GM18526 (cell line): Measurements from ENCODE around the gene GMDS.

Experiments used
- POLR2A ChIP-seq: IDR thresholded peaks from 3 replicates; pipeline ENCODE4 v1.6.1; 2011; ENCODE audit not compliant: insufficient read length; ENCODE audit errors: extremely low read depth

Gene GMDS

GRCh38 chr6:2222275-2222842 lies 23.0 kb downstream of the GMDS start:
- TF ChIP-seq POLR2A, result no peak

- no peak for TF ChIP-seq POLR2A
Observed at GRCh38 chr6:2221726-2222274, 23.6 kb downstream of the GMDS start.

- TF ChIP-seq POLR2A, result no peak
Observed at GRCh38 chr6:2220154-2220553, 25.3 kb downstream of the GMDS start.

- TF ChIP-seq POLR2A, result no peak
Observed at GRCh38 chr6:2218866-2219265, 26.5 kb downstream of the GMDS start.

GRCh38 chr6:2216794-2217383 lies 28.5 kb downstream of the GMDS start:
- TF ChIP-seq POLR2A, result no peak

GRCh38 chr6:2215342-2215741 lies 30.1 kb downstream of the GMDS start:
- TF ChIP-seq POLR2A, result no peak

GRCh38 chr6:2213086-2213485 lies 32.3 kb downstream of the GMDS start:
- TF ChIP-seq POLR2A, result no peak

- no peak for TF ChIP-seq POLR2A
Observed at GRCh38 chr6:2209226-2209809, 36.1 kb downstream of the GMDS start.

- TF ChIP-seq POLR2A, result no peak
Observed at GRCh38 chr6:2208468-2208867, 36.9 kb downstream of the GMDS start.

- no peak for TF ChIP-seq POLR2A
Observed at GRCh38 chr6:2205396-2205795, 40.0 kb downstream of the GMDS start.

- no peak for TF ChIP-seq POLR2A
Observed at GRCh38 chr6:2204272-2204671, 41.1 kb downstream of the GMDS start.

GRCh38 chr6:2203264-2203663 lies 42.1 kb downstream of the GMDS start:
- TF ChIP-seq POLR2A, result no peak

- TF ChIP-seq POLR2A, result no peak
Observed at GRCh38 chr6:2197984-2198383, 47.4 kb downstream of the GMDS start.

- TF ChIP-seq POLR2A, result no peak
Observed at GRCh38 chr6:2197177-2197671, 48.2 kb downstream of the GMDS start.

GRCh38 chr6:2196079-2196679 lies 49.2 kb downstream of the GMDS start:
- TF ChIP-seq POLR2A, result no peak

- TF ChIP-seq POLR2A, result no peak
Observed at GRCh38 chr6:2194643-2195042, 50.8 kb downstream of the GMDS start.
